SW 1271 (cell line): ENCODE data around the gene TEX51.

Source experiments
- DNase-seq, 2 experiments: peaks; one replicate each; lab custom pipeline; 2025; lab: John Stamatoyannopoulos, UW

The TEX51 gene

DNA sequence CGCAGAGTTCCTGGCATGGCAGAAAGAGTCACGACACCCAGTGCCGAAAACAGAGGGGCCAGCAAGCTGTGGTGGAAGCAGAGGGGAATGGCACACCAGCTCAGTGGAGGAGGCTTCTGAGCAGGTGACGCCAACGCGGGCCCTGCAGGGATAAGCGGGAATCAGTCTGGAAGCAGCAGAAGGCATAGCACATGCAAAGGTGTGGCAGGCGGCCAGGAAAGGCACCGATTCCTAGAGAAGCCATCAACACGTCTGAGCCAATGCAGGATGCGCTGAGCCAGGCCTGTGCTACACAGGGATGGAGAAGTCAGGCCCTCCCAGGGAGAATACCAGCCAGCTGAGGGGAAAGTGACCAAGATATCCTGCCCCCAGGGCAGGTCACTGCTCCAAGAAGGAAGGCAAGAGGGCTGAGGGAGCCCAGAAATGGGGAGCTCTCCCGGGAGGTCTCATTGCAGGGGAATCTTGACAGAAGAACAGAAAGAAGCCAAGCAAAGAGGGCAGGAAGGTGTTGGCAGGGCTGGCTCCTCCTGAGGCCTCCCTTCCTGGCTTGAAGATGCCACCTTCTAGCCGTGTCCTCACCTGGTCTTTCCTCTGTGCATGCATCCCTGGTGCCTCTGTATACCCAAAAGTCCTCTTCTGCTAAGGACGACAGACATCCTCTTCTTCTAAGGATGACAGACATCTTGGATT lies 16.3 kb downstream of the TEX51 start:
- no peak for DNase-seq

- no peak for DNase-seq
These were observed 17.2 kb downstream of the TEX51 start for GRCh38 chr2:126915903-126916302.

DNA sequence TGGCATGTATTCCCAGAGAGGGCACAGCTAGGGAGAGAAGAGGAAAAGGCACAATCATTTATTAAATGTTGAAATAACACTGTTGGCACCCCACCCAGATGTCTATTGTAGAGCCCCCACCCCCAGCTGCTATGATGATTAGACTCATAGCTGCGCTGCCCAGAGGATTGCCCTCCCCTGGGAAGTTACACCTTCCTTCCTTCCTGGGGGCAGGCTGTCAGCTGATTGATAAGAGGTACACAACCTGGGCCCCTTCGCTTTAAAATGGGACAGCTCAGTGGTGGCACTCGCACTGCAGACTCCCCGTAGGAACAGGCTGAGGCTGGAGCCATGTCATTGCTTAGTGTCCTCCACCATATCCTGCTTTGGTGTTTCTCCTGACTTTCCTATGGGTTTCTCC lies 18.1 kb downstream of the TEX51 start:
- no peak for DNase-seq

DNA sequence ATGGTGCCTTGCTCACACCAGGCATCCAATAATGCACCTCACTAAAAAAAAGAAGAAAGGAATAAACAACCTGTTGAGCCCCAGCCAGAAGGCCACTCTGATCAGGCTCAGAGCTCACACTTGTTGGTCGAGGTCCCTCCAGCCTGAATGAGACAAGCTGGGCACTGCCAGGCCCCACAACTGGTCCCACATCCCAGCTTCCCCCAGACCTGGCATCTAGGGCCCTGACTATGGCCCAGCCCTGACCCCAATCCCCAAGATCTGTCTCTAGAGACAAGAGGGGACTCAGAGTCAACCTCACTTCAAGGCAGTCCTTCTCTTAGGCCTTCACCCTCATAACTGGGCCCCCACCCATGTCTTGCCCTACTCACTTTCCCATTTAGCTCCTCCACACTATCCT lies 22.4 kb downstream of the TEX51 start:
- no peak for DNase-seq

- no peak for DNase-seq
These were observed 32.4 kb downstream of the TEX51 start for GRCh38 chr2:126930970-126931590.

- no peak for DNase-seq
These were observed 33.8 kb downstream of the TEX51 start for GRCh38 chr2:126932529-126932928.

GRCh38 chr2:126932966-126933710 lies 34.4 kb downstream of the TEX51 start:
- no peak for DNase-seq

DNA sequence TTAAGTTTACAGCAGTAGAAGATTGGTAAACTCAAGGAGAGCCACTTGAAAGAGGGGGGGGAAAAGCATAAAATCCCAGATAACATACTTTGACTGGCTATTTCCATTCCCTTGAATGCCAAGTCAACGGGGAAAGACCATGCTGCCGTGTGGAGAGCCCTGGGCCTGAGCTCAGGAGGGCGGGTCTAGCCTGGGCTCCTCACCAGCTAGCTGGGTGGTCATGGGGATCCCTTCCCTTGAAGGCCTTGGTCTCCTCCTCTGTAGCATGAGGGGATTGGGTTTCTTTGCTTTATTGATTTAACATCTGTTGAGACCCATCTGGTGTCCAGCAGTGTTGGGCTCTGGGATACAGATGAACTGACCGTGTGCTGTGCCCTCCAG lies 35.0 kb downstream of the TEX51 start:
- no peak for DNase-seq

- DNase-seq: no peak
These were observed 36.1 kb downstream of the TEX51 start for GRCh38 chr2:126934809-126935208.

DNA sequence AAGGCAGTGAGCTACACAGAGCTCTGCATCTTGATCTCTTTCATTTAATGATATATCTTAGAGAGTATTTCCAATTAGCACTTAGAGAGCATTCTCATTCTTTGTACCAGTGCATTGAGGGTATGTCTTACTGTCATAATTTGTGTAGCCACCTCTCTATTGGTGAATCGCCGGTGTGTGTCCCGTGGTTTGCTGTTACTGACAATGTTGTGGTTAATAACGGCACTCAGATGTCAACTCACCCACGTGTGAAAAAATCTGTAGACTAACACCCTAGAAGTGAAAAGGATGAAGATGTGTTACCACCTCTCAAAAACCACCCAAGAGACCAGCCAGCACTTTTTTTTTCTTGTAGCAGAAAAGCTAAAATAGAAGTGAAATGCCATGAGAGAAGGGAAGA lies 37.1 kb downstream of the TEX51 start:
- no peak for DNase-seq

DNA sequence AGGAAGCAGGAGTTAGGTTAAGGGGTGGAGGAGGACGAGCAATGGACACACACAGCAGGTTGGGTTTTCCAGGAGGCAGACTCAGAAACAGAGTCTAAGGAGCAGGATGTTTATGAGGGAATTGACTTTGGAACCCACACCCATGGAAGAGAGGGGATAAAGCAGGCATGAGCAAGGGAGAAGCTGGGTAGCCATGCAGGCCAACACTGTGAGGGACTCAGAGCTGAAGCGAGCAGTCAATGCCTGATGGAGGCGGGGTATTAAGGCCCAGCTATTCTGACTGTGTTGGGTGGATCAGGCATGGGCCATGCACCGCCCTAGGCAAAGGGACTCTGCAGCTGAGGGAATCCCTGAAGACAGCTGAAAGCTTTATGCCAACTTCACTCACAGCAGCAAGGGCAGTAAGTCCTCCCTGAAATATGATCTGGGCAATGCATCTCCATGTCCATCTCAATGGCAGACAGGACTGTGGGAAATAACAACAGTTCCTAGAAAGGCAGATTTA lies 37.6 kb downstream of the TEX51 start:
- no peak for DNase-seq

DNA sequence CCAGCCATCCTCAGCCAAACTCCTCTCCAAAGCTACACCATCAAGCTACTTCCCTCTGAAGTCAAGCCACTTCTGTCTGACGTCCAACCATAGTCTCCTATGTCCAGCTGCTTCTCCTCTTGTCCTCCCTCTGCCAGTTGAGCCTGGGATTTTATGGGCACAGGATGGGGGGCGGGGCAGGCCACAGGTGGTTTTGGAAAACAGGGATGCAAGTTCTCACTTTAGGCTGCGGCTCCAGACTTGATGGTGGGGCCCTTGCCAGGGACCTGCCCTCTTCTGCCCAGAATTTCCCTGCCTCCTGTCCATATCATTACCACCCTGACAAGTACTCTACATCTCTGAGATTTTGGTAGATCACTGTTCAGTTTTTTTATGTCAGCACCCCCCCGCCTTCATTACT lies 41.6 kb downstream of the TEX51 start:
- DNase-seq: no peak

- DNase-seq: no peak
These were observed 43.9 kb downstream of the TEX51 start for GRCh38 chr2:126942427-126943203.

DNA sequence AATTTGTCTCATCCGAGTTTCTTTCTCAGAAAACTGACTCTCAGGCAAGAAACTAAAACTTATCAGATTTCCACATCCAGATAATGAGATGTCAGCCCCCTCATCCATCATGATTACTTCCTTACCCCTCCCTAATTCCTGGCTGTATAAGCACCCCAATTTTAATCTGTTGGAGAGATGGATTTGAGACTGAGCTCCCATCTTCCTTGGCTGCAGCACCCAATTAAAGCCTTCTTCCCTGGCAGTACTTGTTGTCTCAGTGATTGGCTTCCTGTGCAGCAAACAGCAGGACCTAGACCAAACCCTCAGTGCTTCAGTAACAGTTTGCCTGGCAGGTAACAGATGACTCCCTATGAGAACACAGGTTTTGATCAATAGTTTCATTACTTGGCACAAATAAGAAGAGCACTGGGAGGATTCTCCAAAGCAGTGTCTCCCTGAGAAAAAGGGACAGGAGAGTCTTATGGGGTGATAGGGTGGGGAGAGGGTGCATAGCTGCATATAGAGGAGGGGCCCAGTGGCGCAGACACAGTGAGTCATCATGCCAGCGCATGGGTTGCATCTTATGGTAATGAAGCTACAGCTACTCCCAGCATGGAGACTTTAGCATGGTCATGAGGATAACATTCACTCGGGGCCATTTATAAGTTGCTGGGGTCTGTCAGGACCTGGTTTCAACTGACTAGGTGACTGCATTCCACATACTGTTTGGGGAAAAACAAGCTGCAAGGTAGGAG lies 45.1 kb downstream of the TEX51 start:
- no peak for DNase-seq

- no peak for DNase-seq
These were observed 46.4 kb downstream of the TEX51 start for GRCh38 chr2:126945118-126945517.

DNA sequence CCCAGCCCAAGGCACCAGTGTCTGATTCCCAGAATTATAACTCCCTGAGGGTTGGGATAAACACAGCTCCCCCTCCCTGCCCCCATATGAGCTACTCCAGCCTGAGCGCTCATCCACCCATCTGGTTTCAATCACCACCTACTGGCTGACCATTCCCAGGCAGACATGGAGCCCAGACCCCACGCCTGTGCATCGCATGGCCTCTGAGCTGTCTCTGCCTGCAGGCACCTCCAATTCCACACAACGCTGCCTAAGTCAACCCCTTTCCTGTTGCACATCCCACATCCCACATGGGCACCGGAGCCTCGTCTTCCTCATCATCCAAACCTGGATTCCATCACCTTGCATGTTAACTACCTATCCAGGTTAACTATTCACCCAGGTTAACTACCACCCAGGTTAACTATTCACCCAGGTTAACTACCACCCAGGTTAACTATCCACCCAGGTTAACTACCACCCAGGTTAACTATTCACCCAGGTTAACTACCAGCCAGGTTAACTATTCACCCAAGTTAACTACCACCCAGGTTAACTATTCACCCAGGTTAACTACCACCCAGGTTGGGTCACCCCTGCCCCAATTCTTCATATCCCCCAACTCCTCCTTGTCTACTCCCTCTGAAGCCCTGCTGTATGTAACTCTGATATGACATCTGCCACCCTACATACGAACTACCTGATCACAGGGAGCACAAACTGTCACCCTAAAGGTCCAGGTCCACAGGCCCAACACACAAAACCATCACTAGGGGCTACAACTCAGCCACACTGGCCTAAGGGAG lies 47.8 kb downstream of the TEX51 start:
- DNase-seq: no peak

GRCh38 chr2:126947103-126947429 lies 48.4 kb downstream of the TEX51 start:
- DNase-seq: no peak

GRCh38 chr2:126949775-126950174 lies 51.1 kb downstream of the TEX51 start:
- no peak for DNase-seq

DNA sequence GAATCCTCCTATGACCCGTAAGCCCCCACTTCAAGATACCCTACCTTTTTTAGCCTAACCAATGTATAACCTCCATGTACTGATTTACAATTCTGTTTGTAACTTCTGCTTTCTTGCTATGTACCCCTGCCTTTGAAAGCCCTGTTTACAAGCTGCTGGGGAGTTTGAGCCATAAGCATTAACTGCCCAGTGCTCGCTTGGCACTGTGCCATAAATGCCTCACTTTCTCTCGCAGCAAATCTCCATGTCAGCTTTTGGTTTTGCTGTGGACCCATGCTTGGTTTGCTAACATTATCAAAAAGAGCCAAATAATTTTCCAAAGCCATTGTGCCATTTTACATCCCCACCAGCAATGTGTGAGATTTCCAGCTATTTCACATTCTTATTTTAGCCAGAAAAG lies 51.8 kb downstream of the TEX51 start:
- no peak for DNase-seq
